ENCODE results near the gene TXNRD2. TPM values are rescaled to one million over a fixed set of nuclear protein-coding genes. Genes with fewer than 3 reads are reported as not detected.

TXNRD2 gene
- total RNA-seq, 1 experiment from 2014 or later, result 22.4 TPM

GRCh38 chr22:19981171-19981960, 39.7 kb upstream of the TXNRD2 start:
- H3F3A ChIP-seq (ENCODE audit: insufficient read depth, low read depth), result no peaks in the 10 kb centered on the region
- no peak overlapping the region for H3K27ac ChIP-seq
- intact Hi-C loops (cut with micrococcal nuclease; ENCODE audit: unreplicated experiment), result no loop called here
- no peak overlapping the region for H2AFZ ChIP-seq
- no peaks in the 10 kb centered on the region for H3K9me2 ChIP-seq (ENCODE audit: insufficient read depth)
- no peak overlapping the region for H3K4me2 ChIP-seq
- no peak for TF ChIP-seq CTCF (conservative IDR thresholded peaks at IDR 0.05)
- H3K79me2 ChIP-seq (ENCODE audit: low read depth), result no peaks in the 10 kb centered on the region
- CTCF ChIA-PET, result no interaction called here
- POLR2A ChIA-PET (ENCODE audit: unreplicated experiment), result no interaction called here
- H4K20me1 ChIP-seq (ENCODE audit: insufficient read depth), result no peaks in the 10 kb centered on the region; the same call in 1 of the 2 replicates
- no peak overlapping the region for H3K4me3 ChIP-seq
- H3K27me3 ChIP-seq (ENCODE audit: insufficient read depth, low read depth), result no peaks in the 10 kb centered on the region
- DNase-seq, result no peak
- H3K4me1 ChIP-seq (replicated peaks; ENCODE audit: insufficient read depth), result peaks cover 20% of the 10 kb centered on the region
- H3K36me3 ChIP-seq (ENCODE audit: low read depth), result no peaks in the 10 kb centered on the region
- no peaks in the 10 kb centered on the region for H3K9me3 ChIP-seq (ENCODE audit: insufficient read depth, low read depth)
- no TSS peak for BruUV-seq (replicated peaks)

GRCh38 chr22:19980766-19981165, 39.1 kb upstream of the TXNRD2 start:
- H3K4me2 ChIP-seq, result no peak overlapping the region
- H3K9me3 ChIP-seq (ENCODE audit: insufficient read depth, low read depth), result no peaks in the 10 kb centered on the region
- H2AFZ ChIP-seq, result no peak overlapping the region
- ChIA-PET CTCF (no interaction called here), POLR2A (ENCODE audit: unreplicated experiment) (no interaction called here)
- H3K27ac ChIP-seq, result no peak overlapping the region
- no peak overlapping the region for H3K4me3 ChIP-seq
- H3K79me2 ChIP-seq (ENCODE audit: low read depth), result no peaks in the 10 kb centered on the region
- DNase-seq, result no peak
- H3F3A ChIP-seq (ENCODE audit: insufficient read depth, low read depth), result no peaks in the 10 kb centered on the region
- no peaks in the 10 kb centered on the region for H3K27me3 ChIP-seq (ENCODE audit: insufficient read depth, low read depth)
- TF ChIP-seq EZH2 (IDR thresholded peaks at IDR 0.05; ENCODE audit: low read depth), result no peak
- no peak for TF ChIP-seq CTCF (conservative IDR thresholded peaks at IDR 0.05)
- BruUV-seq (replicated peaks), result no TSS peak
- no peaks in the 10 kb centered on the region; the same call in 1 of the 2 replicates for H4K20me1 ChIP-seq (ENCODE audit: insufficient read depth)
- H3K9me2 ChIP-seq (ENCODE audit: insufficient read depth), result no peaks in the 10 kb centered on the region
- intact Hi-C loops (cut with micrococcal nuclease; ENCODE audit: unreplicated experiment), result no loop called here
- H3K4me1 ChIP-seq (replicated peaks; ENCODE audit: insufficient read depth), result peaks cover 18% of the 10 kb centered on the region
- no peaks in the 10 kb centered on the region for H3K36me3 ChIP-seq (ENCODE audit: low read depth)

GRCh38 chr22:19979712-19980493, 38.3 kb upstream of the TXNRD2 start:
- intact Hi-C loops (cut with micrococcal nuclease; ENCODE audit: unreplicated experiment), result no loop called here
- Histone ChIP-seq H3K27ac (no peak overlapping the region), H3F3A (ENCODE audit: insufficient read depth, low read depth) (peaks cover 2% of the 10 kb centered on the region; the same call in 1 of the 2 replicates), H3K36me3 (ENCODE audit: low read depth) (no peaks in the 10 kb centered on the region), H4K20me1 (ENCODE audit: insufficient read depth) (no peaks in the 10 kb centered on the region; the same call in 1 of the 2 replicates), H3K4me2 (no peak overlapping the region), H3K27me3 (ENCODE audit: insufficient read depth, low read depth) (no peaks in the 10 kb centered on the region), H3K9me3 (ENCODE audit: insufficient read depth, low read depth) (no peaks in the 10 kb centered on the region), H3K9me2 (ENCODE audit: insufficient read depth) (no peaks in the 10 kb centered on the region), H3K79me2 (ENCODE audit: low read depth) (no peaks in the 10 kb centered on the region), H2AFZ (no peak overlapping the region), H3K4me1 (replicated peaks; ENCODE audit: insufficient read depth) (peaks cover 25% of the 10 kb centered on the region), H3K4me3 (no peak overlapping the region)
- POLR2A ChIA-PET (ENCODE audit: unreplicated experiment), result no interaction called here
- no peak for DNase-seq
- TF ChIP-seq EZH2 (IDR thresholded peaks at IDR 0.05; ENCODE audit: low read depth) (no peak), CTCF (conservative IDR thresholded peaks at IDR 0.05) (no peak)
- CTCF ChIA-PET, result no interaction called here
- BruUV-seq (replicated peaks), result no TSS peak

Measured in PC-9 (cell line).